Left lung (tissue), 10 donors: Measurements from ENCODE around the gene FAM32A. TPM values are rescaled to one million over a fixed set of nuclear protein-coding genes. Genes with fewer than 3 reads are reported as not detected.

Experiments used
- ATAC-seq: fragments of 200-7000 bp; cut with Tn5 transposase; one replicate; pipeline ENCODE4 v1.9.1; 2020; ENCODE audit warnings: moderate library complexity
- DNase-seq, 4 donors: peaks; one replicate each; pipeline ENCODE4 v3.0.0-alpha.2; 2013 to 2020
- H3K27ac ChIP-seq, 2 donors: fragments of 200-600 bp; sonication (generic) in 1 of 2; one replicate each; pipeline versions ENCODE4 v1.5.0 to v1.8.0; 2020 to 2021
- H3K27me3 ChIP-seq, 2 donors: fragments of 200-600 bp; sonication (generic) in 1 of 2; one replicate each; pipeline versions ENCODE4 v1.5.0 to v1.8.0; 2020 to 2021
- H3K36me3 ChIP-seq, 2 donors: fragments of 200-600 bp; sonication (generic) in 1 of 2; one replicate each; pipeline versions ENCODE4 v1.5.0 to v1.8.0; 2020 to 2021
- H3K4me1 ChIP-seq, 2 donors: fragments of 200-600 bp; one replicate each; pipeline ENCODE4 v1.8.0; 2021
- H3K4me3 ChIP-seq, 2 donors: fragments of 200-600 bp; sonication (generic) in 1 of 2; one replicate each; pipeline versions ENCODE4 v1.5.0 to v1.8.0; 2020 to 2021; ENCODE audit warnings: mild to moderate bottlenecking in 1 of 2
- H3K9me3 ChIP-seq, 2 donors: fragments of 200-600 bp; sonication (generic) in 1 of 2; one replicate each; pipeline versions ENCODE4 v1.5.0 to v1.8.0; 2020 to 2021
- CTCF ChIP-seq, 2 donors: fragments of 200-600 bp; sonication (generic) in 1 of 2; IDR thresholded peaks; one replicate each; pipeline versions ENCODE4 v1.5.0 to v1.8.0; 2021; ENCODE audit warnings: antibody characterized with exemption in 2 of 2
- intact Hi-C, 2 donors: fragments of 100-400 bp; cut with DNase I; formaldehyde crosslinking; loops; one replicate each; pipeline versions ENCODE4 v1.11.2 to v1.14.2; 2022
- polyA plus RNA-seq, 6 donors: library from polyadenylated mRNA; unstranded; fragments of 120-200 nt; gene quantifications; one replicate each; pipeline ENCODE4 v1.2.1, GENCODE V29; 2013; ENCODE audit not compliant: insufficient read length in 6 of 6
- total RNA-seq, 2 donors: library from RNA; stranded (reverse); fragmentation: NEBNext Ultra II Directional; extraction: Animal tissue kit (Norgen Biotek cat#: 25700); gene quantifications; one replicate each; pipeline ENCODE4 v1.2.1, GENCODE V29; 2021
- donor health status: DM: no; HTN: yes; CAD: no.
- donor health status: DM: no; HTN: no; CAD: no.

The FAM32A gene
- total and polyA plus RNA-seq, 8 donors: 57.1 to 109 (median 101) TPM

DNA sequence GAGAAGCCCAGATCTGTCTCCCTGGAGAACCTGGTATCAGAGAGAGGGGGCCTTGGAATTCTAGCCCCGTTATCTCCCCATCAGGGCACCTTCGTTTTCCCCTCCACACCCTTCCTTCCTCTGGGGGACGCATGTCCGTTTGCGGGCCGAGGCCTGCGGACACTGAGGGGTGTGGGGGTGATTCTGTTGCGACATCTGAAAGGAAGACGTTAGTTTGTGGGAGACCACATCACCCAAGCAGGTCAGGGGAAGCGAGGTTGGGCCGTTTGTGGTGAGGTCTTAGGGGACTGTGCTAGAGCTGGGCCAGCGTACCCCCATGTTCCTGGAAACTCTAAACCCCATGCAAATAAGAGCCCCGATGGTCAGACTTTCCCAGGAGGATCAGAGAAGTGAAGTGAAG lies 45.5 kb upstream of the FAM32A start:
- Histone ChIP-seq H3K27ac (peak overlapping the region in 1 of 2 donors; percentile 43), H3K36me3 (no peaks in the 10 kb centered on the region), H3K9me3 (no peaks in the 10 kb centered on the region), H3K4me1 (peaks cover 0 to 53% of the 10 kb centered on the region in 2 donors), H3K4me3 (no peak overlapping the region), H3K27me3 (no peaks in the 10 kb centered on the region)
- no peak for ATAC-seq
- intact Hi-C loops: no loop called here
- DNase-seq: no peak
- no peak for TF ChIP-seq CTCF (IDR thresholded peaks at IDR 0.05)

- Histone ChIP-seq H3K27me3 (no peaks in the 10 kb centered on the region), H3K9me3 (no peaks in the 10 kb centered on the region), H3K4me3 (no peak overlapping the region), H3K36me3 (no peaks in the 10 kb centered on the region), H3K27ac (no peak overlapping the region), H3K4me1 (peaks cover 0 to 64% of the 10 kb centered on the region in 2 donors)
- ATAC-seq (no peak), DNase-seq (no peak)
- TF ChIP-seq CTCF (IDR thresholded peaks at IDR 0.05): no peak
- intact Hi-C loops: no loop called here
Observed at GRCh38 chr19:16141043-16141442, 44.2 kb upstream of the FAM32A start.

GRCh38 chr19:16142032-16142580 lies 43.1 kb upstream of the FAM32A start:
- TF ChIP-seq CTCF (IDR thresholded peaks at IDR 0.05): no peak
- no peaks in the 10 kb centered on the region for H3K9me3 ChIP-seq
- H3K36me3 ChIP-seq: no peaks in the 10 kb centered on the region
- H3K4me1 ChIP-seq: peaks cover 0 to 74% of the 10 kb centered on the region in 2 donors
- H3K4me3 ChIP-seq: no peak overlapping the region
- peak overlapping the region in 1 of 2 donors; percentile 80 for H3K27ac ChIP-seq
- intact Hi-C loops: no loop called here
- no peak for DNase-seq
- no peaks in the 10 kb centered on the region for H3K27me3 ChIP-seq
- no peak for ATAC-seq

GRCh38 chr19:16143399-16144215 lies 41.6 kb upstream of the FAM32A start, which contains the start of gene HSH2D:
TSS of gene HSH2D (plus strand) at chr19:16143685. CDS start at chr19:16148751, 5,066 bp downstream.
- Histone ChIP-seq H3K36me3 (no peaks in the 10 kb centered on the region), H3K27me3 (no peaks in the 10 kb centered on the region), H3K4me3 (peak within 1 kb of the TSS; percentile 19 to 47), H3K4me1 (peaks cover 0 to 80% of the 10 kb centered on the region in 2 donors), H3K27ac (peak within 1 kb of the TSS in 1 of 2 donors; percentile 80), H3K9me3 (no peaks in the 10 kb centered on the region)
- no peak for TF ChIP-seq CTCF (IDR thresholded peaks at IDR 0.05)
- peak; percentile 98 for ATAC-seq
- intact Hi-C loops: no loop called here
- DNase-seq: peak in 3 of 4 donors; percentile 66 to 94 (median 90)

DNA sequence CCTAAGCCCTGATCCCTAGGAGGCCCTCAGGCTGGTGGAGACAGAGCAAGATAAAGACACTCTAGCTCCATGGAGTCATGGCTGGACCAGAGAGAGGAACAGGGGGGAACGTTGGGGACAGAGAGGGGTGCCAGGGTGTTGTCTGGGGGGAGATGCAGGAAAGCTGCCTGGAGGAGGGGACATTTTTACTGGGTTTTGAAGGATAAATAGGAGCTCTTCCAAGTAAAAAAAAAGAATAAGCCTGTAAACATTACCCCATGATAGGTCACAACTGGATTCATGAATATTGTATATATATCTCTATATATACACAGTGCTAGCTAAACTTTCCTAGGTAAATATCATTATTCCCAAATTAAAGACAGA lies 41.0 kb upstream of the FAM32A start:
- Histone ChIP-seq H3K36me3 (peaks cover 0 to 5% of the 10 kb centered on the region in 2 donors), H3K4me3 (peak overlapping the region; percentile 19 to 47), H3K27me3 (no peaks in the 10 kb centered on the region), H3K27ac (peak overlapping the region in 1 of 2 donors; percentile 80), H3K4me1 (peaks cover 0 to 86% of the 10 kb centered on the region in 2 donors), H3K9me3 (no peaks in the 10 kb centered on the region)
- ATAC-seq: peak; percentile 10
- DNase-seq: no peak
- TF ChIP-seq CTCF (IDR thresholded peaks at IDR 0.05): no peak
- intact Hi-C loops: no loop called here
